ENCODE measurements around the gene FEM1A.

- TF ChIP-seq POLR2A (IDR thresholded peaks at IDR 0.05) (no peak), CTCF (IDR thresholded peaks at IDR 0.05) (no peak)
Measured at GRCh38 chr19:4744451-4745174, 46.9 kb upstream of the FEM1A start.

Measured in body of pancreas (tissue), 4 donors.